GM12878 (cell line): ENCODE data around the gene FAM193A. TPM values are rescaled to one million over a fixed set of nuclear protein-coding genes. Genes with fewer than 3 reads are reported as not detected.

ENCODE experiments used
- ATAC-seq: fragments of 200-7000 bp; cut with Tn5 transposase; 3 replicates; pipeline ENCODE4 v1.9.1; 2020; ENCODE audit warnings: mild to moderate bottlenecking, moderate library complexity
- BruUV-seq: library from RNA; stranded (reverse); fragments of 400-500 nt; replicated peaks from 2 replicates; lab custom pipeline; 2021; lab: Mats Ljungman, UMichigan
- CTCF ChIA-PET: fragments of 300-600 bp; sonication (Branson Sonifier 250); formaldehyde crosslinking; extraction: SDS; loops from one replicate; lab custom pipeline; 2021; ENCODE audit warnings: inconsistent platforms; lab: Yijun Ruan, JAX
- POLR2A ChIA-PET: fragments of 350-600 bp; formaldehyde crosslinking; extraction: SDS; loops from one replicate; lab custom pipeline; 2021; ENCODE audit warnings: inconsistent platforms; lab: Charles Lee
- RAD21 ChIA-PET: fragments of 300-600 bp; sonication (Branson Sonifier 250); formaldehyde crosslinking; loops from one replicate; lab custom pipeline; 2023; ENCODE audit warnings: antibody characterized with exemption; ENCODE audit not compliant: unreplicated experiment; lab: Charles Lee
- SMC1A ChIA-PET: fragments of 300-600 bp; sonication (Branson Sonifier 250); formaldehyde crosslinking; loops from one replicate; lab custom pipeline; 2023; ENCODE audit not compliant: unreplicated experiment, uncharacterized antibody; lab: Charles Lee
- DNase-seq: peaks from one replicate; pipeline ENCODE4 v3.0.0-alpha.2; 2011; ENCODE audit warnings: low read depth, low spot score
- FAIRE-seq: peaks from 3 replicates; lab custom pipeline; 2011; peaks lifted over from hg19 to GRCh38; lab: Jason Lieb, UNC
- H2AFZ ChIP-seq: 2 replicates; pipeline ENCODE4 v1.6.0; 2011; ENCODE audit warnings: low read depth, low read length, control low read depth; ENCODE audit not compliant: control insufficient read depth
- H3K27ac ChIP-seq: 2 replicates; pipeline ENCODE4 v1.5.1; 2011; ENCODE audit warnings: control low read depth; ENCODE audit not compliant: control insufficient read depth, insufficient read depth
- H3K27me3 ChIP-seq, 2 experiments: replicated peaks in 1 of 2; 2 replicates each; pipeline versions ENCODE4 v1.6.0 to v1.6.1; 2011; ENCODE audit warnings: low read length in 1 of 2; ENCODE audit not compliant: control insufficient read depth in 2 of 2, insufficient read depth in 2 of 2
- H3K36me3 ChIP-seq, 2 experiments: 2 replicates each; pipeline ENCODE4 v1.5.1; 2011; ENCODE audit warnings: low read length in 1 of 2; ENCODE audit not compliant: control insufficient read depth in 2 of 2, insufficient read depth in 2 of 2
- H3K4me1 ChIP-seq: 2 replicates; pipeline ENCODE4 v1.6.1; 2011; ENCODE audit warnings: mild to moderate bottlenecking, low read length, moderate library complexity, mixed read lengths; ENCODE audit not compliant: control insufficient read depth, insufficient read depth
- H3K4me2 ChIP-seq: 2 replicates; pipeline ENCODE4 v1.6.0; 2011; ENCODE audit warnings: control low read depth; ENCODE audit not compliant: control insufficient read depth, insufficient read depth
- H3K4me3 ChIP-seq: fragments of 200-600 bp; sonication (generic); 2 replicates; pipeline ENCODE4 v1.5.1; 2016
- H3K79me2 ChIP-seq: 2 replicates; pipeline ENCODE4 v1.6.0; 2011; ENCODE audit warnings: low read length; ENCODE audit not compliant: control insufficient read depth, insufficient read depth
- H3K9ac ChIP-seq: 2 replicates; pipeline ENCODE4 v1.8.0; 2011; ENCODE audit warnings: low read length, control low read depth, mixed read lengths; ENCODE audit not compliant: control insufficient read depth, insufficient read depth
- H3K9me3 ChIP-seq: replicated peaks from 3 replicates; pipeline ENCODE4 v1.5.1; 2011; ENCODE audit warnings: mild to moderate bottlenecking, low read length; ENCODE audit not compliant: control insufficient read depth, insufficient read depth
- H4K20me1 ChIP-seq: 2 replicates; pipeline ENCODE4 v1.6.0; 2011; ENCODE audit not compliant: control insufficient read depth, insufficient read depth
- CHD1 ChIP-seq: IDR thresholded peaks from 2 replicates; pipeline ENCODE4 v1.6.1; 2012; ENCODE audit warnings: low read depth, low read length, improper control_type of control experiment
- FOXM1 ChIP-seq: IDR thresholded peaks from 2 replicates; pipeline ENCODE4 v1.6.1; 2012; ENCODE audit warnings: low read depth, mild to moderate bottlenecking, inconsistent platforms, low read length, moderate library complexity
- KDM1A ChIP-seq: fragments of 200-600 bp; sonication (generic); IDR thresholded peaks from 2 replicates; pipeline ENCODE4 v1.6.1; 2016; ENCODE audit warnings: borderline replicate concordance
- KLF5 ChIP-seq: fragments of 450-650 bp; IDR thresholded peaks from 2 replicates; pipeline ENCODE4 v1.6.1; 2014; ENCODE audit warnings: mild to moderate bottlenecking; ENCODE audit not compliant: partially characterized antibody
- MXI1 ChIP-seq: fragments of 150-350 bp; IDR thresholded peaks from 2 replicates; pipeline ENCODE4 v1.6.1; 2011; ENCODE audit warnings: low read depth, mild to moderate bottlenecking, inconsistent platforms, low read length, improper control_type of control experiment
- PAX8 ChIP-seq: fragments of 450-650 bp; IDR thresholded peaks from 2 replicates; pipeline ENCODE4 v1.6.1; 2017; ENCODE audit warnings: mild to moderate bottlenecking, moderate library complexity
- RBBP5 ChIP-seq: fragments of 200-600 bp; sonication (generic); conservative IDR thresholded peaks from 2 replicates; pipeline ENCODE4 v1.6.1; 2016
- SMARCA5 ChIP-seq: fragments of 450-650 bp; IDR thresholded peaks from 2 replicates; pipeline ENCODE4 v1.6.1; 2017; ENCODE audit warnings: mild to moderate bottlenecking
- USF2 ChIP-seq: IDR thresholded peaks from 2 replicates; pipeline ENCODE4 v1.6.1; 2011; ENCODE audit warnings: low read depth, low read length, improper control_type of control experiment, borderline replicate concordance
- ZNF384 ChIP-seq: IDR thresholded peaks from 2 replicates; pipeline ENCODE4 v1.6.1; 2012; ENCODE audit warnings: low read depth, mild to moderate bottlenecking, low read length, improper control_type of control experiment, borderline replicate concordance
- WGBS: methylation state at CpG from one replicate; pipeline ENCODE4 v1.1.6; 2016; ENCODE audit warnings: low lambda C conversion rate; ENCODE audit not compliant: insufficient replicate concordance, insufficient coverage; ENCODE audit errors: missing lambda C conversion rate; 5-methylcytosine and 5-hydroxymethylcytosine counted together
- in situ Hi-C: fragments of 300-500 bp; cut with MboI; formaldehyde crosslinking; loops from 9 replicates; pipeline ENCODE4 v1.14.3; 2018; ENCODE audit warnings: mixed read lengths
- intact Hi-C: fragments of 100-400 bp; cut with micrococcal nuclease; formaldehyde crosslinking; loops from one replicate; pipeline ENCODE4 v1.14.2; 2022; ENCODE audit not compliant: unreplicated experiment
- polyA plus RNA-seq, 11 experiments: library from polyadenylated mRNA; depleted of rRNA in 4 of 11; unstranded in 6 of 11; stranded (reverse) in 5 of 11; fragments of >200 nt; fragmentation: Nextera tagmentation in 4 of 11; fragmentation: Illumina TruSeq in 1 of 11; extraction: Ambion mirVana in 4 of 11; extraction: Trizol in 1 of 11; gene quantifications; 1 replicate in 1 of 11; 2 replicates in 10 of 11; pipeline versions ENCODE4 v1.2.1 to v1.2.3, GENCODE V29; 2011 to 2016; ENCODE audit warnings: inconsistent platforms in 2 of 11, missing spikeins in 2 of 11, low read depth in 1 of 11
- total RNA-seq, 4 experiments: library from RNA; depleted of rRNA in 3 of 4; stranded (reverse); fragments of >200 nt in 3 of 4; fragmentation: Illumina TruSeq in 1 of 4; extraction: Trizol in 1 of 4; gene quantifications; 2 replicates each; pipeline versions ENCODE4 v1.2.1 to v1.2.3, GENCODE V29; 2013 to 2021

Gene FAM193A
- total and polyA plus RNA-seq, 10 of the 15 experiments (the other 5 are each of a cell fraction or from before 2014, with no cell fraction given) = 0.52 to 23.3 (median 7.4) TPM

- TF ChIP-seq FOXM1 (no peak), SMARCA5 (no peak), PAX8 (no peak), CHD1 (no peak), KLF5 (no peak), USF2 (no peak), ZNF384 (no peak), RBBP5 (no peak), MXI1 (no peak), KDM1A (no peak)
- no peak overlapping the region for H3K27ac ChIP-seq
- no peak overlapping the region for H2AFZ ChIP-seq
- DNase-seq (no peak), ATAC-seq (no peak), FAIRE-seq (no peak)
- H3K4me3 ChIP-seq = no peak overlapping the region
- no peaks in the 10 kb centered on the region for H3K79me2 ChIP-seq
- no peaks in the 10 kb centered on the region for H3K9me3 ChIP-seq
- intact Hi-C loops (no loop called here), in situ Hi-C loops (no loop called here)
- POLR2A ChIA-PET = interaction anchor here (0.5 kb wide), 1 partner anchor 141 kb away, joined by 7 read pairs; no protein-coding TSS in a partner anchor
- H3K4me1 ChIP-seq = no peaks in the 10 kb centered on the region
- no peak overlapping the region for H3K4me2 ChIP-seq
- no peaks in the 10 kb centered on the region for H3K27me3 ChIP-seq
- SMC1A ChIA-PET = interaction anchor here (0.9 to 1.3 kb wide), 2 partner anchors 9 to 18 kb away, joined by 3 to 4 read pairs; no protein-coding TSS in a partner anchor
- CTCF ChIA-PET = interaction anchor here (1.0 kb wide), 1 partner anchor 414 kb away, joined by 3 read pairs; no protein-coding TSS in a partner anchor
- H4K20me1 ChIP-seq = no peaks in the 10 kb centered on the region
- RAD21 ChIA-PET = interaction anchor here (1.4 kb wide), 1 partner anchor 193 kb away, joined by 3 read pairs; no protein-coding TSS in a partner anchor
- H3K36me3 ChIP-seq = peaks cover 21 to 24% of the 10 kb centered on the region in 2 experiments
- 90% methylated on average over 5 of the region's 5 CpGs for WGBS
- BruUV-seq = no TSS peak
- H3K9ac ChIP-seq = no peak overlapping the region
These were observed 97.6 kb downstream of the FAM193A start for GRCh38 chr4:2634014-2634413.
